ENCODE data around the gene XRCC1. TPM values are rescaled to one million over a fixed set of nuclear protein-coding genes. Genes with fewer than 3 reads are reported as not detected.

Gene XRCC1
- total RNA-seq, 4 donors from 2014 or later: 8.0 to 147 (median 15.8) TPM

- intact Hi-C loops (cut with DNase I; ENCODE audit: low total_unique reads) (no loop called here), in situ Hi-C loops (cut with MboI; ENCODE audit: low pct_ligation_motif_present in 1 of 4, low pct_unique_long_range_greater_than_20kb in 1 of 4, low sequenced_read_pairs in 3 of 4) (no loop called here)
- 0 to 28% methylated on average over 3 to 12 of the region's 12 CpGs for WGBS, 2 donors (ENCODE audit: low coverage in 1 of 2)
- DNase-seq: no peak
- Histone ChIP-seq H3K36me3 (no peaks in the 10 kb centered on the region), H3K4me1 (peaks cover 5 to 22% (median 12%) of the 10 kb centered on the region in 4 donors), H3K4me3 (peak overlapping the region; percentile 72 to 99 (median 88)), H3K27me3 (no peaks in the 10 kb centered on the region), H3K9me3 (no peaks in the 10 kb centered on the region), H3K27ac (peak overlapping the region; percentile 81 to 94 (median 92))
- TF ChIP-seq EP300 (IDR thresholded peaks at IDR 0.05; ENCODE audit: low read depth): no peak
- TF ChIP-seq POLR2AphosphoS5 (IDR thresholded peaks at IDR 0.05): no peak
- no peak for TF ChIP-seq CTCF (IDR thresholded peaks at IDR 0.05)
- no peak for TF ChIP-seq POLR2A (IDR thresholded peaks at IDR 0.05)
Observed at GRCh38 chr19:43574424-43575155, 737 bp downstream of the XRCC1 start.

GRCh38 chr19:43572171-43572588, 3.1 kb downstream of the XRCC1 start:
- in situ Hi-C loops (cut with MboI; ENCODE audit: low pct_ligation_motif_present in 1 of 4, low pct_unique_long_range_greater_than_20kb in 1 of 4, low sequenced_read_pairs in 3 of 4) (no loop called here), intact Hi-C loops (cut with DNase I; ENCODE audit: low total_unique reads) (loop anchor here (2.0 kb wide), 1 partner anchor 31 kb away; no protein-coding TSS in a partner anchor)
- Histone ChIP-seq H3K27ac (peak overlapping the region in 2 of 4 donors; percentile 37 to 45), H3K4me1 (peaks cover 5 to 21% (median 12%) of the 10 kb centered on the region in 4 donors), H3K27me3 (no peaks in the 10 kb centered on the region), H3K36me3 (no peaks in the 10 kb centered on the region), H3K9me3 (no peaks in the 10 kb centered on the region), H3K4me3 (no peak overlapping the region)
- TF ChIP-seq EP300 (IDR thresholded peaks at IDR 0.05; ENCODE audit: low read depth) (no peak), POLR2A (IDR thresholded peaks at IDR 0.05) (no peak), CTCF (IDR thresholded peaks at IDR 0.05) (no peak), POLR2AphosphoS5 (IDR thresholded peaks at IDR 0.05) (no peak)
- DNase-seq: no peak
- WGBS, 2 donors (ENCODE audit: low coverage in 1 of 2): 54 to 69% methylated on average over 3 of the region's 3 CpGs

GRCh38 chr19:43570174-43570791, 5.0 kb downstream of the XRCC1 start:
- WGBS, 2 donors (ENCODE audit: low coverage in 1 of 2): 65% methylated on average over 5 of the region's 5 CpGs; no CpG with 5 or more reads in 1 of the 2 donors
- Histone ChIP-seq H3K36me3 (no peaks in the 10 kb centered on the region), H3K9me3 (no peaks in the 10 kb centered on the region), H3K4me1 (peaks cover 5 to 13% (median 9%) of the 10 kb centered on the region in 4 donors), H3K27me3 (no peaks in the 10 kb centered on the region), H3K27ac (no peak overlapping the region), H3K4me3 (no peak overlapping the region)
- in situ Hi-C loops (cut with MboI; ENCODE audit: low pct_ligation_motif_present in 1 of 4, low pct_unique_long_range_greater_than_20kb in 1 of 4, low sequenced_read_pairs in 3 of 4): no loop called here
- TF ChIP-seq CTCF (IDR thresholded peaks at IDR 0.05) (no peak), EP300 (IDR thresholded peaks at IDR 0.05; ENCODE audit: low read depth) (no peak), POLR2AphosphoS5 (IDR thresholded peaks at IDR 0.05) (no peak), POLR2A (IDR thresholded peaks at IDR 0.05) (no peak)
- no peak for DNase-seq
- intact Hi-C loops (cut with DNase I; ENCODE audit: low total_unique reads): no loop called here

GRCh38 chr19:43569657-43570056, 5.7 kb downstream of the XRCC1 start:
- in situ Hi-C loops (cut with MboI; ENCODE audit: low pct_ligation_motif_present in 1 of 4, low pct_unique_long_range_greater_than_20kb in 1 of 4, low sequenced_read_pairs in 3 of 4): no loop called here
- 68 to 73% methylated on average over 4 to 5 of the region's 5 CpGs for WGBS, 2 donors (ENCODE audit: low coverage in 1 of 2)
- DNase-seq: no peak
- Histone ChIP-seq H3K9me3 (no peaks in the 10 kb centered on the region), H3K36me3 (no peaks in the 10 kb centered on the region), H3K4me3 (no peak overlapping the region), H3K27me3 (no peaks in the 10 kb centered on the region), H3K27ac (no peak overlapping the region), H3K4me1 (peaks cover 4 to 9% (median 5%) of the 10 kb centered on the region in 4 donors)
- TF ChIP-seq POLR2AphosphoS5 (IDR thresholded peaks at IDR 0.05): no peak
- no peak for TF ChIP-seq CTCF (IDR thresholded peaks at IDR 0.05)
- no peak for TF ChIP-seq EP300 (IDR thresholded peaks at IDR 0.05; ENCODE audit: low read depth)
- TF ChIP-seq POLR2A (IDR thresholded peaks at IDR 0.05): no peak
- intact Hi-C loops (cut with DNase I; ENCODE audit: low total_unique reads): loop anchor here (10.0 kb wide), 1 partner anchor 85 kb away; no protein-coding TSS in a partner anchor
